Cardiac fibroblast (primary cell): Measurements from ENCODE around the gene IFT22.
"Not testable (repeated sequence)": the region's sequence is repeated elsewhere in the genome, so short reads cannot be mapped to it uniquely, and the experiment has no call there.

Experiments used
- DNase-seq, 2 donors: peaks; one replicate each; pipeline versions ENCODE4 v3.0.0 to v3.0.0-alpha.2; 2010; ENCODE audit warnings: low read depth in 2 of 2
- H3K4me3 ChIP-seq, 2 donors: replicated peaks in 1 of 2; 1 replicate in 1 of 2; 2 replicates in 1 of 2; pipeline ENCODE4 v1.5.1; 2011; ENCODE audit warnings: low read depth in 2 of 2, low read length in 2 of 2, mild to moderate bottlenecking in 2 of 2, moderate library complexity in 1 of 2
- TF ChIP-seq, protein P1 (sequence below): IDR thresholded peaks from one replicate; pipeline ENCODE4 v1.5.1; 2011; ENCODE audit warnings: low read depth, mild to moderate bottlenecking, low read length, inconsistent platforms

The IFT22 gene

GRCh38 chr7:101288439-101288838 lies 33.2 kb downstream of the IFT22 start:
- DNase-seq = no peak
- TF ChIP-seq, protein P1, sequence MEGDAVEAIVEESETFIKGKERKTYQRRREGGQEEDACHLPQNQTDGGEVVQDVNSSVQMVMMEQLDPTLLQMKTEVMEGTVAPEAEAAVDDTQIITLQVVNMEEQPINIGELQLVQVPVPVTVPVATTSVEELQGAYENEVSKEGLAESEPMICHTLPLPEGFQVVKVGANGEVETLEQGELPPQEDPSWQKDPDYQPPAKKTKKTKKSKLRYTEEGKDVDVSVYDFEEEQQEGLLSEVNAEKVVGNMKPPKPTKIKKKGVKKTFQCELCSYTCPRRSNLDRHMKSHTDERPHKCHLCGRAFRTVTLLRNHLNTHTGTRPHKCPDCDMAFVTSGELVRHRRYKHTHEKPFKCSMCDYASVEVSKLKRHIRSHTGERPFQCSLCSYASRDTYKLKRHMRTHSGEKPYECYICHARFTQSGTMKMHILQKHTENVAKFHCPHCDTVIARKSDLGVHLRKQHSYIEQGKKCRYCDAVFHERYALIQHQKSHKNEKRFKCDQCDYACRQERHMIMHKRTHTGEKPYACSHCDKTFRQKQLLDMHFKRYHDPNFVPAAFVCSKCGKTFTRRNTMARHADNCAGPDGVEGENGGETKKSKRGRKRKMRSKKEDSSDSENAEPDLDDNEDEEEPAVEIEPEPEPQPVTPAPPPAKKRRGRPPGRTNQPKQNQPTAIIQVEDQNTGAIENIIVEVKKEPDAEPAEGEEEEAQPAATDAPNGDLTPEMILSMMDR = no peak
- no peak overlapping the region for H3K4me3 ChIP-seq

GRCh38 chr7:101287032-101287431 lies 34.6 kb downstream of the IFT22 start:
- TF ChIP-seq, protein P1 = no peak
- H3K4me3 ChIP-seq = no peak overlapping the region
- DNase-seq = no peak

DNA sequence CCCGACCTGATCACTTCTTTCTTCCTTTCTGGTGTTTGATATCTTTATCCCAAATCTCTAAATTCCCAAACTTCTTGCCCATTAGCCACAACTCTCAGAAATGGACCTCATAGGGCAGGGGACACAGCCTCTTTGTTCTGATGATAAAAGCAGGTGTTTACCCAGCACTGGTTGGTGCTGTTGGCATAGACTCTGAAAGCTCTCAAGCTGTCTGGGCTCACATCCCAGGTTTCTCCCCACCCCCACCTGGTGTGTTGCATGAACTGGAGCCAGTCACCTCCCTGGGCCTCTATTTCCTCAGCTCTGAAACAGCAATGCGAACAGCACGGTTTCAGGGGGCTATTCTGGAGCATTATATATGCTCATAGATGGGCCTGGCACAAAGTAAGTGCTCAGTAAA lies 35.7 kb downstream of the IFT22 start:
- H3K4me3 ChIP-seq = not testable (repeated sequence)

GRCh38 chr7:101285171-101285570 lies 36.4 kb downstream of the IFT22 start:
- DNase-seq = no peak
- TF ChIP-seq, protein P1 = no peak
- no peak overlapping the region for H3K4me3 ChIP-seq

More for the DNA sequence above, 35.7 kb downstream of the IFT22 start:
- not testable (repeated sequence) for DNase-seq

DNA sequence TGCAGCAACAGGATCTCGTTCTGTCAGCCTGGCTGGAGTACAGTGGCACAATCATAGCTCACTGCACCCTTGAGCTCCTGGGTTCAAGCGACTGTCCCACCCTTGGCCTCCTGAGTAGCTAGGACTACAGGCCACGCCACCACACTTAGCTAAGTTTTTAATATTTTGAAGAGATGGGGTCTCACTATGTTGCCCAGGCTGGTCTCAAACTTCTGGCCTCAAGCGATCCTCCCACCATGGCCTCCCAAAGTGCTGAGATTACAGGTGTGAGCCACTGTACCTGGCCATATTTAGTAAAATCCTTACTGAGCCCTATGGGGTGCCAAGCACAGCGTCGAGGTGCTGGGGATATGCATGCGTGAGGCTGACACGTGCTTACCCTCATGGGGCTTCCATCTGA lies 40.7 kb downstream of the IFT22 start:
- H3K4me3 ChIP-seq, DNase-seq: not testable (repeated sequence)

- DNase-seq = peak in 1 of 2 donors; percentile 15
- no peak overlapping the region for H3K4me3 ChIP-seq
- TF ChIP-seq, protein P1 = no peak
These were observed 42.9 kb downstream of the IFT22 start for GRCh38 chr7:101278461-101279292.

DNA sequence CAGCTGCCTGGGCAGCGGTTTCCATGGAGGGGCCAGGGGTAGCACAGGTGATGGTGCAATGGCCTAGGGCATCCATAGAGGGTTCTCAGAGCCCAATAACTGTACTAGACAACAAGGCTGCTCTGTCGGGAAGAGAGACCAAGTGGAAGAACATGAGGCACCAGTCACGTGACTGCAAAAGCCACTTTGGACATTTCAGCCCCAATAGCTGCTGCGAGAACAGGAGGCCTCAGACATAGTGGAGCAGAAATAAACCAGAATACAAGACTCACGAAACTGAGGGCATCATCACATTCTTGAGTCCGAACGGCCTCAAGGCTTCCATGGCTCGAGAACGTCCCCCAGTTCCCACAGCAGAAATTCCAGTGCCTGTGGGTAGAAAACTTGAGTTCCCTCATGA lies 44.5 kb downstream of the IFT22 start:
- H3K4me3 ChIP-seq = no peak overlapping the region
- no peak for DNase-seq
- TF ChIP-seq, protein P1 = no peak

GRCh38 chr7:101273206-101273605 lies 48.4 kb downstream of the IFT22 start:
- DNase-seq = no peak
- TF ChIP-seq, protein P1 = no peak
- no peak overlapping the region for H3K4me3 ChIP-seq
